AG10803 (cell line): ENCODE measurements around the gene AGBL1.
"Not testable (repeated sequence)": the region's sequence is repeated elsewhere in the genome, so short reads cannot be mapped to it uniquely, and the experiment has no call there.

Source experiments
- DNase-seq: peaks from one replicate; pipeline ENCODE4 v3.0.0; 2010; ENCODE audit warnings: low read depth
- H3K4me3 ChIP-seq: 2 replicates; pipeline ENCODE4 v1.5.1; 2011; ENCODE audit warnings: mild to moderate bottlenecking, low read length, control low read depth
- TF ChIP-seq, protein P1 (sequence below): conservative IDR thresholded peaks from 2 replicates; pipeline ENCODE4 v1.5.1; 2011; ENCODE audit warnings: mild to moderate bottlenecking, low read length, control low read depth, inconsistent platforms

AGBL1 gene

DNA sequence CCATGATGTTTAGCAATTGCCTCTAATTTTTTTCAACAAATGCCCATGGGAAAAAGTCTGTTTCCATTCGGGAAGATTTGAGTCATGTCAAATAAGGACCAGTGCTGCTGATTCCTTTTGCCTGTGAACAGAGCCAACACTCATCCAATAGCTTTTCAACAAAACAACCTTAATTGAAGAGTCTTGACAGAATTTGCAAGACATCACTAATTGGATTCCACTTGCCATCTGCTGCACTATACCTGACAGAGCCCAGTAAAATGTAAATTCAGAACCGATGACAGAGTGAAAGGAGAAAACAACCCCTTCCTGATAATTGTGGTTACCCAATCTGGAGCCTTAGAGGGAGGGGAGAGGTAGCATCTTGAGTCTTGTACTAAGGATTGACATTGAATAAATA is 426.7 kb downstream of the AGBL1 start:
- no peak overlapping the region for H3K4me3 ChIP-seq
- TF ChIP-seq, protein P1, sequence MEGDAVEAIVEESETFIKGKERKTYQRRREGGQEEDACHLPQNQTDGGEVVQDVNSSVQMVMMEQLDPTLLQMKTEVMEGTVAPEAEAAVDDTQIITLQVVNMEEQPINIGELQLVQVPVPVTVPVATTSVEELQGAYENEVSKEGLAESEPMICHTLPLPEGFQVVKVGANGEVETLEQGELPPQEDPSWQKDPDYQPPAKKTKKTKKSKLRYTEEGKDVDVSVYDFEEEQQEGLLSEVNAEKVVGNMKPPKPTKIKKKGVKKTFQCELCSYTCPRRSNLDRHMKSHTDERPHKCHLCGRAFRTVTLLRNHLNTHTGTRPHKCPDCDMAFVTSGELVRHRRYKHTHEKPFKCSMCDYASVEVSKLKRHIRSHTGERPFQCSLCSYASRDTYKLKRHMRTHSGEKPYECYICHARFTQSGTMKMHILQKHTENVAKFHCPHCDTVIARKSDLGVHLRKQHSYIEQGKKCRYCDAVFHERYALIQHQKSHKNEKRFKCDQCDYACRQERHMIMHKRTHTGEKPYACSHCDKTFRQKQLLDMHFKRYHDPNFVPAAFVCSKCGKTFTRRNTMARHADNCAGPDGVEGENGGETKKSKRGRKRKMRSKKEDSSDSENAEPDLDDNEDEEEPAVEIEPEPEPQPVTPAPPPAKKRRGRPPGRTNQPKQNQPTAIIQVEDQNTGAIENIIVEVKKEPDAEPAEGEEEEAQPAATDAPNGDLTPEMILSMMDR: no peak
- DNase-seq: no peak

DNA sequence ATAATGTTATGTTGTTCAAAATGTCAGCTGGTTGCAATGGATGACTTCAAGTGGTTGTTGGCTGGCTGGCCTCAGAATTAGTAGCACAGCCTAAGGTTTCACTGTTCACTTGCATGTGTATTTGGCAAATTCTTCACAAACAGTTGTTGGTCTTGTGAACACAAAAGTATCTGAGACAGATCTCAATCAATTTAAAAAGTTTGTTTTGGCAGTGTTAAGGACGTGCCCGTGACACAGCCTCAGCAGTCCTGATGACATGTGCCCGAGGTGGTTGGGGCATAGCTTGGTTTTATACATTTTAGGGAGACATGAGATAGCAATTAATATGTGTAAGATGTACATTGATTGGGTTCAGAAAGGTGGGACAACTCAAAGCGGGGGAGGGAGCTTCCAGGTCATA is 436.0 kb downstream of the AGBL1 start:
- H3K4me3 ChIP-seq: no peak overlapping the region
- TF ChIP-seq, protein P1: no peak
- DNase-seq: no peak

DNA sequence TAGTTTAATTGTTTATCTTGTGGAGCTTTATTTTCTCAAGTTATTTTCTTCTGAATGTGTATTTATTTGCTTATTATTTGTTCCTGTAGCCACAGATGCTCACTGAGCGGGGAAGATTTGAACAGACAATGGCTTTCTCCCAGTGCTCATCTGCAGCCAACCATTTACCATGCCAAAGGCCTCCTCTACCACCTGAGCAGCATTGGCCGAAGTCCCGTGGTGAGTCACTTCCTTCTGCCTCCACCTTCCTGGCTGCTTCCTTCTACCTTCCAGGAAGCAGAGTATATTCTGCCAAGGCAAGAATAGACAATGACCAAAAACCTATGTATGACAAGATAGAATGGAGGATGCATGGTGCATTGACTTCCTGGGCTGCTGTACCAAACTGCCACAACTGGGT is 443.1 kb downstream of the AGBL1 start:
- H3K4me3 ChIP-seq: no peak overlapping the region
- TF ChIP-seq, protein P1: no peak
- DNase-seq: no peak

DNA sequence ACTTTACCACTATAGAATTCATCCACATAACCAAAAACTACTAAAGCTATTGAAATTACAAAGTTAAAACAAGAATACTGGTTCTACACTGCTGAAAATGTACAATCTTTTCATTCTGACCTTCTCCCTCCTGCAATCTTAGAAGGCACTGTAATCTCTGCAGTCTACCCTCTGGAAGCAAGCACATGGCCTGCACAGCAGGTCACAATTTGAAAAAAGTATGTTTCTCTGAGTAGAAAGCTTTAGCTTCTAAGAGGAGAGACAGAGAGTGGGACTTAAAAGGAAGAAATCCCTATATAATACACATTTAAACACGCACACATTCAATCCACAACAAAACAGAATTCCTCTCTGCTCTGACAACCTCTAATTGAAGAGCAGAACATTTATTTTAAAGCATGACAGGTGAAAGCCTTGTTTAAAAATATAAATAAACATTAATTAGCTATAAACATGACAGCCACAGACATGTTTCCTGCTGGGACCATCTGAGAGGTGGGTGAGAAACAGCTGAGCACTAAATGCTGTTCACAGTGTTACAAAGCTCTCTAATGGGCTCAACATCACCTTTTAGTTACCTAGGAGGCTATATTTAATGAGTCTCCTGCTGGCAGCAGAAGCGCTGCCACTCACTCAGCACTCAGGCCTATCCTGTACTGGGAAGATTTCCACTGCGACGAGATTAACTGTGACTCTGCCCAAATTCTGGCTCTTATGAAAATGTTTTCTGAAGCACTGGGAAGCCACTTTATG is 447.4 kb downstream of the AGBL1 start:
- TF ChIP-seq, protein P1: no peak
- H3K4me3 ChIP-seq: no peak overlapping the region
- DNase-seq: no peak

DNA sequence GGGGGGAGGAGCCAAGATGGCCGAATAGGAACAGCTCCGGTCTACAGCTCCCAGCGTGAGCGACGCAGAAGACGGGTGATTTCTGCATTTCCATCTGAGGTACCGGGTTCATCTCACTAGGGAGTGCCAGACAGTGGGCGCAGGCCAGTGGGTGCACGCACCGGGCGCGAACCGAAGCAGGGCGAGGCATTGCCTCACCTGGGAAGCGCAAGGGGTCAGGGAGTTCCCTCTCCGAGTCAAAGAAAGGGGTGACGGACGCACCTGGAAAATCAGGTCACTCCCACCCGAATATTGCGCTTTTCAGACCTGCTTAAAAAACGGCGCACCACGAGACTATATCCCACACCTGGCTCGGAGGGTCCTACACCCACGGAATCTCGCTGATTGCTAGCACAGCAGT is 448.4 kb downstream of the AGBL1 start:
- H3K4me3 ChIP-seq, DNase-seq: not testable (repeated sequence)

DNA sequence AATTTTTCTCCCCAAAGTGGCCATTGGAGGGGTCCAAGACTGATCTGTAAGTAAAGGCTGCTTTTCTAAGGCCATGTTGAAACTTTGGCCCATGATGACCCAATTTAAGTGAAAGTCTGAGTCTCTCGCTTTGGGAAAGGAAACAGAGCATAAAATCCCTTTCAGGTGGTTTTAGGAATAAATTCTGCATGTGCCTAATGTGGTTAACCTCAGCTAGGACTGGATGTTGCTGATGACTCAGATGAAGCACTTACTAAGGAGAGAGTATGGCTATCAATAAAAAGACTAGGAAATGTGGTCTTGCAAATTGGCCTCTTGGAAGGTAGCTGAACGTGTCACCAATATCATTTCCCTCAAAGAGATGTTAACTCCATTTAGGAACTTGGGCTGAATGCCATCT is 458.5 kb downstream of the AGBL1 start:
- TF ChIP-seq, protein P1: no peak
- no peak overlapping the region for H3K4me3 ChIP-seq
- no peak for DNase-seq

DNA sequence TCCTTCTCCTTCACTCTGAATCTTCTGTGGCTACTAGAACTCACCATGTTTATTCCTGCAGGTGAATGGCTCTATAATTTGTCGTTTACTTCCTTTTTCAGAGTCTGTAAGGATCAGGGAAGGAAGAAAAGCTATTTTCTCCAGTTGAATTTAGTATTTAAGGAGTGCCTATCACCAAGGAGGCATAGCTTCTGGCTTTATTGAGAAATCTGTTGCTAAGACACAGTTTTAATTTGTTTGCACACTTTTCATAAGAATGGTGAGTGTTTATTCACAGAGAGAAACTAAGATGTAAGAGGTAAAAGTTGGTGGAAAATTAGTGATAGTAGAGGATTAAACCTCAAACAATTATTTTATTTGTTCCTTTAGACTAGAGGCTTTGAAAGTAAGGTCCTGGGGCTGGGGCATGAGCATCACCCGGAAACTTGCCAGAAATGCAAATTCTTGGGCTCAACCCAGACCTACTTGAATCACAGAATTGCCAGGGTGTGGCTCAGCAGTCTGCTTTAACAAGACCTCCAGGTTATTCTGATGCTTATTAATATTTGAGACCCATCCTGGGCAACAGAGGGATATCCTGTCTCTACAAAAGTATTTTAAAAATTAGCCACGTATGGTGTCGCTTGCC is 461.3 kb downstream of the AGBL1 start:
- H3K4me3 ChIP-seq: no peak overlapping the region
- no peak for DNase-seq
- TF ChIP-seq, protein P1: no peak
